OCI-LY7 (cell line): ENCODE measurements around the gene COA8.

ENCODE experiments used
- EZH2phosphoT487 ChIP-seq: fragments of 200-600 bp; sonication (generic); IDR thresholded peaks from 2 replicates; pipeline ENCODE4 v1.6.1; 2018; ENCODE audit warnings: low read depth, borderline replicate concordance, mild to moderate bottlenecking, mixed run types, antibody characterized with exemption, low read length, moderate library complexity, mixed read lengths
- TF ChIP-seq, protein P1 (sequence below): fragments of 200-600 bp; sonication (generic); conservative IDR thresholded peaks from 2 replicates; pipeline ENCODE4 v1.5.1; 2014; ENCODE audit warnings: mild to moderate bottlenecking, antibody characterized with exemption, low read length, moderate library complexity, mixed read lengths

DNA sequence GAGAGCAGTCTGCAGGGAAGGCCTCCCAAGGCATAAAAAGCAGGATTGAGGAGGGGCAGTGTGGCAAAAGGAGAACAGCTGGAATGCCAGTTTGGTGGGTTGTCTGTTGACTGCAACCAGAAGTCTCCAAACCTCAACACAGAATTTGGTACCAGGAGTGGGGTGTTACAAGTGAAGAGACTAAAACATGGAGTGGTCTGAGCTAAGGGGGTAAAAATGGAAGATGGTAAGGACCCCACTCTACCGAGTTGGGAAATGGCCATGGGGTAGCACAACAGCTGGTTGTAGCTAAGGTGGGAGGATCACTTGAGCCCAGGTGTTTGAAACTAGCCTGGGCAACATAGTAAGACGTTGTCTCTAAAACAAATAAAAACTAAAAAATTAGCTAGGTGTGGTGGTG lies 48.5 kb downstream of the COA8 start:
- TF ChIP-seq, protein P1, sequence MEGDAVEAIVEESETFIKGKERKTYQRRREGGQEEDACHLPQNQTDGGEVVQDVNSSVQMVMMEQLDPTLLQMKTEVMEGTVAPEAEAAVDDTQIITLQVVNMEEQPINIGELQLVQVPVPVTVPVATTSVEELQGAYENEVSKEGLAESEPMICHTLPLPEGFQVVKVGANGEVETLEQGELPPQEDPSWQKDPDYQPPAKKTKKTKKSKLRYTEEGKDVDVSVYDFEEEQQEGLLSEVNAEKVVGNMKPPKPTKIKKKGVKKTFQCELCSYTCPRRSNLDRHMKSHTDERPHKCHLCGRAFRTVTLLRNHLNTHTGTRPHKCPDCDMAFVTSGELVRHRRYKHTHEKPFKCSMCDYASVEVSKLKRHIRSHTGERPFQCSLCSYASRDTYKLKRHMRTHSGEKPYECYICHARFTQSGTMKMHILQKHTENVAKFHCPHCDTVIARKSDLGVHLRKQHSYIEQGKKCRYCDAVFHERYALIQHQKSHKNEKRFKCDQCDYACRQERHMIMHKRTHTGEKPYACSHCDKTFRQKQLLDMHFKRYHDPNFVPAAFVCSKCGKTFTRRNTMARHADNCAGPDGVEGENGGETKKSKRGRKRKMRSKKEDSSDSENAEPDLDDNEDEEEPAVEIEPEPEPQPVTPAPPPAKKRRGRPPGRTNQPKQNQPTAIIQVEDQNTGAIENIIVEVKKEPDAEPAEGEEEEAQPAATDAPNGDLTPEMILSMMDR = no peak
- TF ChIP-seq EZH2phosphoT487 = no peak
